Measurements from ENCODE around the gene CILP2.

GRCh38 chr19:19562665-19563347, 24.7 kb downstream of the CILP2 start:
- 0 out of 2 replicates have a peak, but pooled peaks have one; percentile 18 for TF ChIP-seq CTCF (conservative IDR thresholded peaks at IDR 0.05; ENCODE audit: low read depth, low read length)
- TF ChIP-seq EZH2 (IDR thresholded peaks at IDR 0.05; ENCODE audit: low read length, unreplicated experiment): no peak

Measured in PC-3 (cell line).